WI38 (cell line): ENCODE measurements around the gene GMDS.

Experiments used
- H3K4me3 ChIP-seq: 2 replicates; pipeline ENCODE4 v1.5.1; 2011; ENCODE audit warnings: low read depth, mild to moderate bottlenecking, control low read depth, low read length
- TF ChIP-seq, protein P1 (sequence below): IDR thresholded peaks from 2 replicates; pipeline ENCODE4 v1.5.1; 2012; ENCODE audit warnings: low read depth, mild to moderate bottlenecking, control low read depth, low read length

GMDS gene

DNA sequence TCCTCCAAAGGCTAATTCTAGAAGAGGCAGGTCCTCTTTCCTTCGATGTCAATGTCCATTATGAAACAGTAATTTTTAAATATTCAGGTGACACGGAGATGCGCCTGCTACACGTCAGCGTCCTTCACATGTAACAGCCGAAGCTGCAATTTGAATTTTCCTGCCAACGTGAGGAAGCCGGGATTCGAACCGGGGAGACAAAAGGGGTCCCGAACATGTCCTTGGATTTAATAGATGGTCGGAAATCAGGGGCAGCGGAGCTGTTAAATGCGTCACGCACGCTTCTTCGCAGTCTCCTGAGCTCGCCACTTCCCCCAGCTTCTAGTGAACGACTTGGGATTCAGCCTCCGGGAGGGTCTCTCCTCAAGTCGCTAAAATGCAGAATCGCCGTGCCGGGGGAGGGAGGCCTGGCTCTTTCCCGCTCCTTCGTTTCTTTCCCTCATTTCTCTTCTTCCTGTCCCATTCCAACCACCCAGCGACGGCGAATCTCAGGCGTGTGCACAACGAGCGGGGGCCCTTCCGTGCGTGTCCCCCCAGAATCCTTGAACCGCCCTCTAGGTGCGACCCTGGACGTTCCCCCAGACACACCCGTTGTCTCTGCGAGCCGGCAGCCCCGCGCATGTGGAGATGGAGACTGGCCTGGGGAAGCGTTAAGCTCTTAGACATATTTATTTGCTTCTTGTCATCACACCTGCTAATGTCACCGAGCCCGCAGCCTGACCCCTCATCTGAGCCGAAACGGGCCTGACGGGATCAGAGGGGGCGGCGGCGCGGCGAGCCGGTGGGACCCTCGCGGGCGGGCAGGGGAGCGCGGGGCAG lies 637.0 kb downstream of the GMDS start:
- TF ChIP-seq, protein P1, sequence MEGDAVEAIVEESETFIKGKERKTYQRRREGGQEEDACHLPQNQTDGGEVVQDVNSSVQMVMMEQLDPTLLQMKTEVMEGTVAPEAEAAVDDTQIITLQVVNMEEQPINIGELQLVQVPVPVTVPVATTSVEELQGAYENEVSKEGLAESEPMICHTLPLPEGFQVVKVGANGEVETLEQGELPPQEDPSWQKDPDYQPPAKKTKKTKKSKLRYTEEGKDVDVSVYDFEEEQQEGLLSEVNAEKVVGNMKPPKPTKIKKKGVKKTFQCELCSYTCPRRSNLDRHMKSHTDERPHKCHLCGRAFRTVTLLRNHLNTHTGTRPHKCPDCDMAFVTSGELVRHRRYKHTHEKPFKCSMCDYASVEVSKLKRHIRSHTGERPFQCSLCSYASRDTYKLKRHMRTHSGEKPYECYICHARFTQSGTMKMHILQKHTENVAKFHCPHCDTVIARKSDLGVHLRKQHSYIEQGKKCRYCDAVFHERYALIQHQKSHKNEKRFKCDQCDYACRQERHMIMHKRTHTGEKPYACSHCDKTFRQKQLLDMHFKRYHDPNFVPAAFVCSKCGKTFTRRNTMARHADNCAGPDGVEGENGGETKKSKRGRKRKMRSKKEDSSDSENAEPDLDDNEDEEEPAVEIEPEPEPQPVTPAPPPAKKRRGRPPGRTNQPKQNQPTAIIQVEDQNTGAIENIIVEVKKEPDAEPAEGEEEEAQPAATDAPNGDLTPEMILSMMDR, result no peak
- no peak overlapping the region for H3K4me3 ChIP-seq

- TF ChIP-seq, protein P1, result no peak
- H3K4me3 ChIP-seq, result no peak overlapping the region
These were observed 637.7 kb downstream of the GMDS start for GRCh38 chr6:1607516-1608221.

GRCh38 chr6:1606780-1607515 lies 638.5 kb downstream of the GMDS start:
- TF ChIP-seq, protein P1, result no peak
- H3K4me3 ChIP-seq, result no peak overlapping the region

GRCh38 chr6:1605893-1606779 lies 639.3 kb downstream of the GMDS start:
- H3K4me3 ChIP-seq, result no peak overlapping the region
- TF ChIP-seq, protein P1, result no peak

- TF ChIP-seq, protein P1, result no peak
- peak overlapping the region; percentile 56 for H3K4me3 ChIP-seq
These were observed 640.2 kb downstream of the GMDS start for GRCh38 chr6:1605004-1605892.
